Right forelimb (tissue), 1 donor: Measurements from ENCODE around the gene CCDC167.

ENCODE experiments used
- DNase-seq: peaks from one replicate; pipeline ENCODE4 v3.0.0-alpha.2; 2018

CCDC167 gene

GRCh38 chr6:37487591-37488380 is 11.9 kb downstream of the CCDC167 start:
- DNase-seq, result no peak

- DNase-seq, result no peak
Observed at GRCh38 chr6:37486121-37486839, 13.4 kb downstream of the CCDC167 start.

GRCh38 chr6:37485291-37485702 is 14.4 kb downstream of the CCDC167 start:
- DNase-seq, result no peak

GRCh38 chr6:37484786-37485170 is 14.9 kb downstream of the CCDC167 start:
- no peak for DNase-seq

- peak; percentile 74 for DNase-seq
Observed at GRCh38 chr6:37483917-37484785, 15.5 kb downstream of the CCDC167 start.

- no peak for DNase-seq
Observed at GRCh38 chr6:37483252-37483901, 16.3 kb downstream of the CCDC167 start.

GRCh38 chr6:37482606-37483251 is 17.0 kb downstream of the CCDC167 start:
- DNase-seq, result no peak

- DNase-seq, result no peak
Observed at GRCh38 chr6:37481711-37482605, 17.7 kb downstream of the CCDC167 start.

GRCh38 chr6:37480951-37481534 is 18.6 kb downstream of the CCDC167 start:
- no peak for DNase-seq

GRCh38 chr6:37480118-37480736 is 19.5 kb downstream of the CCDC167 start:
- DNase-seq, result no peak

GRCh38 chr6:37479266-37479854 is 20.3 kb downstream of the CCDC167 start:
- no peak for DNase-seq

GRCh38 chr6:37478827-37479226 is 20.9 kb downstream of the CCDC167 start:
- no peak for DNase-seq

GRCh38 chr6:37477656-37478435 is 21.8 kb downstream of the CCDC167 start:
- DNase-seq, result no peak

GRCh38 chr6:37477191-37477590 is 22.5 kb downstream of the CCDC167 start:
- no peak for DNase-seq

GRCh38 chr6:37474316-37474715 is 25.4 kb downstream of the CCDC167 start:
- no peak for DNase-seq

GRCh38 chr6:37473364-37474095 is 26.2 kb downstream of the CCDC167 start:
- no peak for DNase-seq

- DNase-seq, result no peak
Observed at GRCh38 chr6:37467718-37468117, 32.0 kb downstream of the CCDC167 start.

GRCh38 chr6:37463110-37463509 is 36.6 kb downstream of the CCDC167 start:
- DNase-seq, result no peak
